Hypothalamus (tissue), 51 donors: ENCODE data around the gene KBTBD13.
"Not testable (repeated sequence)": the region's sequence is repeated elsewhere in the genome, so short reads cannot be mapped to it uniquely, and the experiment has no call there.

Experiments
- DNase-seq, 51 donors: peaks; one replicate each; lab custom pipeline; 2025; lab: John Stamatoyannopoulos, UW

The KBTBD13 gene

DNA sequence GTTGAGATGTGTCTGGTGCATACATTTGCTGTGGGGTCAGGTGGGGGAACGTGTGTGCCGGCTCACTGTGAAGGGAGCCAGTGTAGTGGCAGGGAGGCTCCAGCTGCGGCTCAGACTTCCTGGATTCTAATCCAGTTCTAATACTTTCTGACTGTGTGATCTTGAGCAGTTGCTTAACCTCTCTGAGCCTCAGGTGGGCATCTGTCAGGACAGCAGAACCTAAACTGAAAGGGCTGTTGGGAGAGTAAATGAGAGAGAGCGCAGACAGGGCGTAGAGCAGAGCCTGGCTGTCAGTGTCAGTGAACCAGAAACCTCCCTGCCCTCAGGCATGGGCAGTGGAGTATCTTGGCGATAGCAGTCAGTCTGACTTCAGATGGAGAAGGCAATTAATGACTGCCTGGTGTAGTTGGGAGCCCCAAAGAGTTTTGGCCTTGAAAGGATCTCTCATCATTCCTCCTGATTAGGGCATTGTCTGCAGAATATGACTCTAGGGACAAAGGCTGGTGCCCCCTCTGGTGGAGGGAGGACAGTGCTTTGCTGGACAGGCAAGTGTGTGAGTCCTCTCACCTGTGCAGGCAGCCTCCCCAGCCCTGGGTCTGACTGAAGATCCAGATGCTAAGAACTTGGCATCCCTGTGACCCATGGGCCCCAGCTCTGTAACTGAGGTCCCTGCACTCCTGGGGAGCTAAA lies 9.6 kb downstream of the KBTBD13 start:
- DNase-seq = peak in 2 of 51 donors; percentile 13 to 20

DNA sequence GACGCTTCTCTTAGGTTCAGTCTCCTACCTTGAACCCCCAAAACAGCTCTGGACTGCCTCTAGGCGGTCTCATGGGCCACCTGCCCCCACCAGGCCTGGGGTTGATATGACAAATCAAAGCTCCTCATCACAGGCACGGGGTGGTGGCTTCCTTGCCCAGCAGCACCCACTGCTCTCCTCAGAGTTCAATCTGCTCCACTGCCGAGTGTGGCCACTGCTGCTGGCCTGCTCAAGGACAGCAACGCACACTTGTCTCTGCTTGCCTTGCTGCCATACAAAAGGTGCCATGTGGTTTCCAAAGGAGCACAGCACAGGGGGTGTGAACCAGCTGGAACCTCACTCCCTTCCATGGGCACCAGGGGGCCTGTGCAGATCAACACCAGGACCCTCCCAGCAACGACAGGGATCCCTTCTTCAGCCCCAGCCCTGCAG lies 10.2 kb downstream of the KBTBD13 start:
- no peak for DNase-seq

DNA sequence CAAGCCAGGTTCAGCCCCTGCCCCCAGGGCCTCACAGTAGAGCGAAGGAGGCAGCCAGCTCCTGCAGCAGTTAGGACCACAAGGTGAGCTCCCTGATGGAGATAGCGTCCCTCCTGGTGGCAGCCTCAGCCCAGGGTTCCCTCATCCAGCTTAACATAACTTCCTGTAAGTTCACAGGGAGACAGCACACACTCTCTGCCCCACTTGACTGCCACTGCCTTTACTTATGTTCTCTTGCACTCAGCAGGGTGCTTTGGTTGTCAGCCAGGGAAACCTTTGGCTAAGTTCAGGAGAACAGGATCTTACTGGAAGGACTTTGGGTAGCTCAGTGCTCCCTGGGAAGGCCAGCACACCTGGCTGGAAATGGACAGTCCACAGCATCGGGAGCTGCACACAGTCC lies 10.9 kb downstream of the KBTBD13 start:
- no peak for DNase-seq

DNA sequence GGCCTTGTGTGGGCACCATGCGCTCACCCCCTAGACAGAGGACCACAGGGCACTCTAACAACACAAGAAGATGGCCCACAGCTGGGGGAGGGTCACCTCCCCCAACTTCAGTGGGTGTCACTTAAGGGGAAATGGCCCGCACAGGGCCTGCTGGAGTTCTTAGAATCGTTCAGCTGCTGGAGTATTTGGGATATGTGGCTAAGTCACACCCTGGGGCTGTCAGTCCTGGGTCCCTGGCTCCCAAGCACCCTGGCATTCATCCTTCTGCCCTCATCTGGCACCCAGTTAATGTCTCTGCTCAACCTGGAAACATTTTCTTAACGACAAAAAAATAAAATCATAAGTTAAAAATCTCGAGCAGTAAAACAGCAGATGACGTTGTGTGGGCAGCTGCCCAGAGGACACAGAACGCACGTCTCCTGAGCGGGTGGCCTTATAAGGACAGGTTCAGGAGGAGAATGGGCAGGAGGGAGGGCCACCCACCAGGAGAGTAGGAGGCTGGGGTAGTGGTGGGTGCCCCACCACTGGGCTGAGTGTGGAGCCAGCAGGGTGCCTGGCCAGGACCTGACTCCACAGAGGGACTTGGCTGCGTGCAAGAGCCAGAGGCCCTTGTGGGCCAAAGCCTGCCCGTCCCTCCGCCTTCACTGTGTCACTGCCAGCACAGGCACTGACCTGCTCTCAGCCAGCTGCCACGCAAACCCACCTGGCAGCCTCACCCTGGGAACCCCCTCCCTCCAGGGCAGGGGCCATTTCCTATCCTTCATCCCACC lies 11.5 kb downstream of the KBTBD13 start:
- DNase-seq = peak in 13 of 51 donors; percentile 32 to 61 (median 48)

DNA sequence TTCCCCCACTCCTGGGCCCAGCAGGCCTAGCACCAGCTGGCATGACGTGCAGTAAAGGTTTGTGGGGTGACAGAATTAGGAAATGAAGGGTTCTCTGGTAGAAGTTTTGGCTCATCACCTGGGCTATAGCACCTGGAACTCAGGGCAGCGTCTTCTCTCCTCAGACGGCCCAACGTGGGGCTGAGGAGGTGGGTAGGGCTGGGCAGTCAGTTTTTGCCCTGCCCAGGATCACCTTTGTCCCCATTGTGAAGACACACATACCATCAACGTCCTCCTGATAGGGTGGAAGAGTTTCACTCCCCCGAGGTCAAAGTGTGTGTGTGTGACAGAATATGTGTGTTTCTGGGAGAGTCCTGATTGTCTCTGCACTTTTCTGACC lies 12.1 kb downstream of the KBTBD13 start:
- no peak for DNase-seq

DNA sequence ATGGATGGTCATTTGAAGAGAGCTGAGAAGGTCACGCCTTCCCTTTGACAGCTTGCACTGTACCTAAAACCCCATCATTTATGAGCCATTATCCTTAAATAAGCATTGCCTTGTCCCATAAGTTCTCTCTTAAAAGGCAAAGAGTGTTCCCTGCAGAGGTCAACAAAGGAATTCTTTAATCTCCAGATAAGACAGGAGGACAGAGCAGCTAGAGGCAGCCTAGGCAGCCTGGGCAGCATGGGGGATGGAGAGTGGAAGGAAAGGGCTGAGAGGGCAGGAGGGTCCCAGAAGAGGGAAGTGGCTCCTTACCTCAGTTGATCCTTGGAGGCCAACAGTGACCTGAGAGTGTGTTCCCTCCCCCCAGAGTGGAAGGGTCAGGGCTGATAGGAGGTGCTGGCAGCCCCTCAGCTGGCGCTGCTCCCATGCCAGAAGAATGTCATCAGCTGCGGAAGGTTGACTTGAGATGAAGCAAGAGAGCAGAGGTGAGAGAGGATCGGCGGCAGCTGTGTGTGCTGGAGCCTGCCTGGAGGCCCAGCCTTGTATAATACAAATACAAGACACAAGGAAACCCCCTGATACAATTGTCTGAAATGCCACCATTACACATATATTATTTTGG lies 12.8 kb downstream of the KBTBD13 start:
- no peak for DNase-seq

DNA sequence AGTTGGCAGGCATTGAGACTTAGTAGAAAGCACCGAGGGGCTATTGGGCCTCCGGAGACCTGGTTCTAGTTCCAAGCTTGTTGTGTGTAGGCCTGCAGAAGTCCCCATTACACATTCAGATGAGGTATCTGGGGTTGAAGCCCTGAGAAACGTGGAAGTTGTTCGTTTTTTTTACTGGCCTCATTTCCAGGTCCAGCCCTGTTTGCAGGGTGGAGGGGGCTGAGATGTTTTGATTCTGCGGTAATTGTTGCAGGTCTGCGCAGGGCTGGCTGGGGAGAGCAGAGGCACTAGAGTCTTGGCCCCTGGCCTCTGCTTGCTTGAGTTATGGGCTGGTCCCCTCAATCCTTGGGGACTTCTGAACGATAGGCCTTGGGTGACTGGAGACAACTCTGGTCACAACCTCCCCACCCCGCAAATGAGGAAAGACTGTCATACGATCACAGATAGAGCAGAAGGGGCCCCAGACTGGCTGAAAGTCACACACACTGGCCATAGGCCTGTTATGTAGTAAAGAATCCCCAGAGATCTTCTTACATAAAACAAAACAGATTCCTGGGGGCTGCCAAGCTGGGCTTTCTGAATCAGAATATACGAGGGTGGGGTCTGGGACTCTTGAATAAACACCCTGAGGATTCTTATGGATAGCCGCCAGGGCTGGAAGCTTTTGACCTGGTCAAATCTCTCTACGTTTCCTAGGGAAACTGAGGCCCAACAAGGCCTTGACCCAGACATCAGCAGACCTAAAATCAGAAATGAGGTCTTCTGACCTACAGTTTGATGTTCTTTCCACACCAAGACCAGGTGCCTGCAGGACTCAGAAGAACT lies 15.6 kb downstream of the KBTBD13 start:
- DNase-seq = no peak

DNA sequence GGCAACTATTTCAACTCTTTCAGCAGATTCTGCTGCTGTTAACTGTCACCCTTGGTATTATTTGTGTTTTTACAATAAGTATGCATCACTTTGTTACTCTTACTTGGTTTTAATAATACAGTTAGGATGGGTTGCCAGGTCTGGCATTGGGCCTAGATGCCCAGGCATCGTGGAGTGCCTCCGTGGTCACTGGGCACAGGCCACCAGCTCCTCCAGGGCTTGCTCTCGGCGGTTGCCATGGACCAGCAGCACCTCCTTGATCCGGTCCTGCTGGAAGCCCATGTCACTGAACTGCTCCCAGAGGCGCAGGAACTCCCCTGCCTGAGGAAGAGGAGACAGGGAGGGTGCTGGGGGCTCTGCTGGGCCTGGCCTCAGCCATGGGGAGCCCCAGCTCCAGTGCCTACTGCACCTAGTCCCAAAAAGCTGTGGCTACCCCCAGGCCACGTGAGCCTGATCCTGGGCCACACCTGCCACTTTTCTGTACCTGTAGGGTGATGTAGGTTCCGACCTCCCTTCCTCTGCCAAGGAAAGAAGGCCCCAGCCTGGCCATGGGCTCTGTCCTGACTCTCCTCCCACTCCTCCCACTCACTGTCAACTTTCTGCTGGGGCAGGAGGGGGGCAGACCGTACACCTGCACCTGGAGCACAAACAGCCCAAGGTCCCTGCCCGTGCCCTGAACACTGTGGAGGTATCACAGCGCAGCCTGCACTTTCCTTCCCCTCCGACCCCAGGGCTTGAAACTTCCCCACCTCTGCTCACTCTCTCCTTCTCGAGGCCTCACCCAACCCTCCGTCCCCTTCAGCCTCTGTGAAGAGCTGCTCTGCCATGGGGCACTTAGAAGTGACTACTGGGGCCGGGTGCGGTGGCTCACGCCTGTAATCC lies 16.6 kb downstream of the KBTBD13 start:
- peak in 2 of 51 donors; percentile 18 to 20 for DNase-seq

DNA sequence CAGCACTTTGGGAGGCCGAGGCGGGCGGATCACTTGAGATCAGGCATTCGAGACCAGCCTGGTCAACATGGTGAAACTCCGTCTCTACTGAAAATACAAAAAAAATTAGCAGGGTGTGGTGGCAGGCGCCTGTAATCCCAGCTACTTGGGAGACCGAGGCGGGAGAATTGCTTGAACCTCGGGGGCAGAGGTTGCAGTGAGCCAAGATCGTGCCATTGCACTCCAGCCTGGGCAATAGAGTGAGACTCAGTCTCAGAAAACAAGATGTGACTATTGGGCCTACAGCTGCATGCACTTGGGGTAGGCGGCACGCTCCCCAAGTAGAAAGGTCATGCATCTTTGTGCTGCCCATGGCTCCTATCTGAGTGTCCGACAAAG lies 17.2 kb downstream of the KBTBD13 start:
- DNase-seq = not testable (repeated sequence)

DNA sequence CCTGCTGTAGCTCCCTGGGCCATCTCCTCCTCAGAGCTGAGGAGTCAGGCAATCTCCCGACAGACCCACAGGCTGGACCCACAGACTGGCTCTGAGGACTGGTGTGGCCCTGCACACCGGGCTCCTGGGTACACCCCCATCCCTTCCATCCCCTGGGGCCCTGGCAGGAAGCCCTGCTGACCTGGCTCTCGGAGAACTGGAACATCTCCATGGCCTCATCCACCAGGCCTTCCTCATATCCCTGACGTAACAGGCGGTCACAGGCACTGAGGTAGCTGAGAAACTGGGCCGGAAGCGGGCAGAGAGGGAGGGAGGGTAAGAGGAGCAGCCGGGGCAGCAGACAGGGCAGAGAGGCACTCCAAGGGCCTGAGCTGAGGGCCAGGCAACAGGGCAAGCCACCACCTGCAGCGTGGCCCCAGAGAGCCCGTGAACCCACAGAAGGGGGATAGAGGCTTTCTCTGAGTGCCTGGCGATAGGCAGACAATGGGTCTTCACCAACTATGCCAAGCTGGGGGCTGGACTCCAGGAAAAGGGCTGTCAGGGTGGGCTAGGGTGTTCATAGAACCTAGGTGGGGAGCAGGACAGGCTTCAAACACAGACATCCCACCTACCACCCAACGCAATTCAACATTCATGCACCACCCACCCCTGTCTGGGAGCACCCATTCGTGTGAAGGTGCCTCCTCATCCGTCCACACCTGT lies 17.9 kb downstream of the KBTBD13 start:
- peak in 12 of 51 donors; percentile 22 to 58 (median 32) for DNase-seq

DNA sequence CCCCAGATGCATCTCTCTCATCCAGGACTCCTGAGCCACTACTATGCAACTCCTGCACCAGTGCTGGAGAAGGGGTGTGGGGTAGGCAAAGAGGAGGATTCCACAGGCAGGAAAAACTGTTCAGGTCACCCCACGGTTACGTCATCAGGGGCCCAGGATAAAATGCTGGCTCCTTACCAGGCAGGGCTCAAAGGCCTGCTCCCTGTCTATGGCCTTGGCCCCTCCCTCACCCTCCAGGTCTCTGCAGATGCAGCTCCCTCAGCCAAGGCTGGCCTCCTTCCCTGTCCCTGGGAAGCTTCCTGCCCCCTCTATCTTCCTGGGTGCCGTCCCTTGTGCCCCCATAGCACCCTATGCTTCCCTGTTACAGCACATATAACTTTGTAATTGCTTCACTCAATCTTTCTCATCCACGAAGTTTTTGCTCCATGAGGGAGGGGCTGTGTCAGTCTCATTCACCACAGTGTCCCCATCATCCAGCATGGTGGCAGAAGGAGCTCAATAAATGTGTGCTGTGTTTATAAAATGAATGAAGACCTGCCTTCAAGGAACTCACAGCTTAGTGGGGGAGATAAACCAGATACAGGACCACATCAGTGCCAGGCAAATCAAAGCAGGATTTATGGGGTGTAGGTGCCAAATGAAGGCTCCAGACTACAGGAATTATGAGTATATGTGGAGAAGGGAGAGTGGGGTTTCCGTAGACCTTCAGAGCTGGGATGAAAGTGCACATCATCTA lies 18.6 kb downstream of the KBTBD13 start:
- no peak for DNase-seq

DNA sequence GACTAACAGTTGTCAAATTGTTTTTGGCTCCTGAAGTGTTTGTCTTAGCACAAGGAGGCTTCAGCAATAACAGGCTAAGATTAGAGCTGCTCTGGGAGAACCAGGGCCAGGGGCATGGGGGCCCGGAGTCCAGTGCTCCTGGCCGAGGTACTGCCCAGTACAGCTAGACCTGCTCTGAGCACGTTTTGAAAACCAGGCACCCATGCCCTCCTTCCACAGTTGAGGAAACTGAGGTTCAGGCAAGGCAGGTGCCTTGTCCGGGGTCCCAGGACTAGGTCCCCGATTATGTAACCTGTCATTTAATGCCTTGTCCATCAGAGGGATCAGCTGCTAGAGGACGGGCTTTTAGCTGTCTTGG lies 19.2 kb downstream of the KBTBD13 start:
- no peak for DNase-seq

DNA sequence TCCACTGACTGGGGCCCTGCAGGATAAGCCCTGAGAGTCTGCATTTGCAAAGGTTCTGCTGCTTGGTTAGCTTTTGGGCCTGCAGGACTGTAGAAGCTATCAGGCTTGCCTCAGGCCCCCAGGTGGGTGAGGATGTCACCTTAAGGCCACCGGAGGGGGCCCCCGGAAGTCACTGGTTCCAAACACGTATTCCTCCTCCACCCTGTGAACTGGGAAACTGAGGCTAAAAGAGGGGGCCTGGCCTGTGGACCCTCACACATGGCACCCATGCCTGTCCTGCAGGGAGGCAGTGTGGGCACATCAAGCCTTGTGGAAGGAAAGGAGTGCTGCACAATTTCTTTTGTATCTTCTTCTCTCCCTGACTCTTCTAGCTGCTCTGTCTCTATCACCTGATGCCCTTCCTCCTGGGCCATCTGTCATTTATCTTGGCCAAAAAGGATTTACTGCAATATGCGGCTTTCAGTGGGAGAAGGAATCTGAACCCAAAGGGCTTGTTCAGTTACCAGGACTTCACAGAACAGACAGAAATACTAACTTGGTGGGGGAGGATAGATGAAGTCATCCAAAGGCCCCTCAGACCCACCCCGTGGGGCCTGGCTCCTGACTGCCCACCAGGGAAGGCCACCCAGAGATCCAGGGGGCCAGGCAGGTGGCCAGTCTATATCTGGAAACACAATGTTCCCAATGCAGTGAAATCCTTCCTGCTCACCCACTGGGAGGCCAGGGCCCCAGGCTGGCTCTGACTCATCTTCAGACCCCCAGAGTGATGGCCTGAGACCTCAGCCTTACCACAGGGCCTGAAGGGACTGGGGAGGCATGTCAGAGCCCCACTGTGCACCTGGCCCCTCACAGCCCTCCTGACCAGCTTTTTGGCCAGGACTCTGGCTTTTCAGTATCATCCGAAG lies 20.2 kb downstream of the KBTBD13 start:
- DNase-seq = no peak

DNA sequence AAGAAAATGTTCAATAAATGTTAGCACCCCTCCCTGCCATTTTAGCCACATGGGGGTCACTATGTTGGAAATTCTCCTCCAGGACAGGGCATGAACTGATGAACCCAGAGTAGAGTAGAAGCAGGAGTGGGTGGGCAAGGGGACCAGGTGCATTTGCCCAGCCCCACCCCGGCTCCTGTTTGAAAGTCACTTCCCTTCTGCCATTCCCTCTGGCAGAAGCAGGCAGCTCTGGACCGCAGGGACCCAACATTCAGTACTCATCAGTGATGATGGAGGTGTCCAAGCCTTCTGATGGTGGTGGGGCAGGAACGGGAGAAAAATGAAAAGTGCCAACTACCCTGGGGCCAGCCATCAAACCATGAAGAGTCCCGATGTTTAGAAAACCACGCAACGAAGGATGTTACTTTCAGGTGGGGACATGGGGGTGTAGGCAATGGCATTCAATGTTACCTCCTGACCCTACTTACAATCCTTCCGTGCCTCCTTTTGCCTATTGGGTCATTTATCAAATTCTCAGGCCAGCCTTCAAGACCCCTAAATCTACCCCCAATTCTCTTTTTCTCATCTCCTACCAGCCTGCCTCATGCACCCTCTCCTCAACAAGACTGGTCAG lies 21.2 kb downstream of the KBTBD13 start:
- no peak for DNase-seq

DNA sequence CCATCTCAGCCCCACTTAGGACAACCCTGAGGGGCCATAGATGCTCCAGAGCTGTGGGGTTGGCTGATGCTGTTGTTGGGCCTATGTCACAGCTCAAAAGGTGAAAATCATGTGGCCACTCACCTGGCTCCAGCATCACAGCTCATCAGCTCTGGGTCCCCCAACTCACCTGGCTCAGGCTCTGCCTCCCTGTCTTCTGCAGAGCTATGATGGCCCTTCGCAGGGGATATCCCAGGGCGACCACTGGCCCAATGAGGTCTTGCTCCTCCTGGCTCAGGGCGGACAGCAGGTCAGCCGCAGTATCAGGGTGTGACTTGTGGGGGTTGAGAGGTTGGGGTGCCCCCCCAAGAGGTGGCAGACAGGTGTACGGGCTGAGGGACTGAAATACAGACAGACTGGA lies 22.8 kb downstream of the KBTBD13 start:
- no peak for DNase-seq

DNA sequence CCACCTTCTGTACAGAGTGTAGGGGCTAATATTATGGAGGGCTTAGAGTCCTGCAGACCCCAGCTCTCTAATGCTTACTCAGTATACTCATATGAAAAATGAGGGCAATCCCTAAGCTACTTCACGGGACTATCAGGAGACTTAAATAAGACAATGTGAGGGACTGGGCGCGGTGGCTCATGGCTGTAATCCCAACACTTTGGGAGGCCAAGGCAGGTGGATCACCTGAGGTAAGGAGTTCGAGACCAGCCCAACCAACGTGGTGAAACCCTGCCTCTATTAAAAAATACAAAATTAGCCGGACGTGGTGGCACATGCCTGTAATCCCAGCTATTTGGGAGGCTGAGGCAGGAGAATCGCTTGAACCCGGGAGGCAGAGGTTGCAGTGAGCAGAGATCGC lies 23.3 kb downstream of the KBTBD13 start:
- not testable (repeated sequence) for DNase-seq

DNA sequence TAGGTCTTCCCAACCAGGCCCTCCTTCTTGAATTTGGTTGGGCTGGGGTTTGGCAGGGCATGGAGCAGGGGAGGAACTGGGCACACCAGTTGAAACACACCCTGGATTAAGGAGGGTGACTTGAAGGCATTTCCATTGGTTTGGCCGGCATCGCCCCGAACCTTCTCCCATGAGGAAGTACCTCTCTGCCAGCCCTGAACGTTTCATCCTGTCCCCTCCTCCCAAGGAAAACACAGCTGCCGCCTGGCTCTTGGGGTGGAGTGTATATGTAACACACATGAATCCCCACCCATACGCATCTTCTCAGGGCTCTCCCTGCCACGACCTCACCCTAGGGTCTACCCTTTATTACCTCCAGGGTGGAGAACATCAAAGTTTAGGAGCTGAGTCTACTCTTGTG lies 23.9 kb downstream of the KBTBD13 start:
- no peak for DNase-seq
